Neural cell (in vitro differentiated cells): Measurements from ENCODE around the gene MUS81.

Source experiments
- CTCF ChIP-seq: fragments of 450-650 bp; IDR thresholded peaks from 2 replicates; pipeline ENCODE4 v1.5.1; 2014; ENCODE audit warnings: antibody characterized with exemption, mild to moderate bottlenecking, moderate library complexity; ENCODE audit not compliant: poor library complexity, severe bottlenecking
- EP300 ChIP-seq: fragments of 450-650 bp; conservative IDR thresholded peaks from 2 replicates; pipeline ENCODE4 v1.6.1; 2014; ENCODE audit warnings: antibody characterized with exemption, mild to moderate bottlenecking, moderate library complexity; ENCODE audit not compliant: poor library complexity, severe bottlenecking
- EZH2 ChIP-seq: fragments of 200-600, 300-800 bp; shearing (Covaris generic), sonication (generic); IDR thresholded peaks from 2 replicates; pipeline ENCODE4 v1.6.1; 2014; ENCODE audit warnings: antibody characterized with exemption, low read length, borderline replicate concordance, mild to moderate bottlenecking; ENCODE audit not compliant: insufficient read depth, poor library complexity, severe bottlenecking
- MXI1 ChIP-seq: fragments of 450-650 bp; conservative IDR thresholded peaks from 2 replicates; pipeline ENCODE4 v1.6.1; 2014; ENCODE audit warnings: antibody characterized with exemption, mild to moderate bottlenecking; ENCODE audit not compliant: poor library complexity, severe bottlenecking
- POLR2AphosphoS5 ChIP-seq: IDR thresholded peaks from 2 replicates; pipeline ENCODE4 v1.6.1; 2012
- RAD21 ChIP-seq: fragments of 450-650 bp; conservative IDR thresholded peaks from 2 replicates; pipeline ENCODE4 v1.6.1; 2014; ENCODE audit warnings: antibody characterized with exemption, mild to moderate bottlenecking, moderate library complexity

GRCh38 chr11:65857500-65857852, 2.8 kb upstream of the MUS81 start:
- TF ChIP-seq EZH2 (no peak), CTCF (no peak), EP300 (no peak), MXI1 (peak; percentile 59), RAD21 (no peak), POLR2AphosphoS5 (no peak)
